NCI-H187 treated with DMSO at 0.1 percent for 48 hours (cell line): ENCODE results near the gene RDM1.

ENCODE experiments used
- DNase-seq: peaks from one replicate; lab custom pipeline; 2025; lab: John Stamatoyannopoulos, UW

RDM1 gene

GRCh38 chr17:35870906-35871819, 59.4 kb downstream of the RDM1 start:
- no peak for DNase-seq

GRCh38 chr17:35868737-35869136, 61.8 kb downstream of the RDM1 start, which contains the start of gene HEATR9:
HEATR9 (minus strand) TSS chr17:35868891; CDS start chr17:35868742, 149 bp downstream.
- DNase-seq, result no peak
